ENCODE results near the gene ABHD16A.

Gene ABHD16A

GRCh38 chr6:31702819-31703716 is at the start of gene ABHD16A:
TSS of gene ABHD16A (minus strand) at chr6:31703324. CDS start at chr6:31703281, 43 bp downstream.
- peak; percentile 96 to 97 for DNase-seq (ENCODE audit: low read depth in 2 of 2)

- peak in 1 of 2 experiments; percentile 38 for DNase-seq (ENCODE audit: low read depth in 2 of 2)
Observed at GRCh38 chr6:31752739-31753319, 49.7 kb upstream of the ABHD16A start.

- DNase-seq (ENCODE audit: low read depth in 2 of 2) = no peak
Observed at GRCh38 chr6:31750411-31751022, 47.4 kb upstream of the ABHD16A start.

- no peak for DNase-seq (ENCODE audit: low read depth in 2 of 2)
Observed at GRCh38 chr6:31749301-31750036, 46.3 kb upstream of the ABHD16A start.

- DNase-seq (ENCODE audit: low read depth in 2 of 2) = no peak
Observed at GRCh38 chr6:31744422-31744821, 41.3 kb upstream of the ABHD16A start.

- no peak for DNase-seq (ENCODE audit: low read depth in 2 of 2)
Observed at GRCh38 chr6:31742894-31743293, 39.8 kb upstream of the ABHD16A start.

- no peak for DNase-seq (ENCODE audit: low read depth in 2 of 2)
Observed at GRCh38 chr6:31741815-31742214, 38.7 kb upstream of the ABHD16A start.

GRCh38 chr6:31740397-31741223 is 37.5 kb upstream of the ABHD16A start:
- DNase-seq (ENCODE audit: low read depth in 2 of 2) = no peak

GRCh38 chr6:31739639-31740396 is 36.7 kb upstream of the ABHD16A start, which contains the start of gene MSH5:
TSS of gene MSH5 (plus strand) at chr6:31740005. CDS start at chr6:31740467, 462 bp downstream.
- DNase-seq (ENCODE audit: low read depth in 2 of 2) = peak; percentile 98

GRCh38 chr6:31737991-31738979 is 35.2 kb upstream of the ABHD16A start:
- peak; percentile 52 for DNase-seq (ENCODE audit: low read depth in 2 of 2)

DNA sequence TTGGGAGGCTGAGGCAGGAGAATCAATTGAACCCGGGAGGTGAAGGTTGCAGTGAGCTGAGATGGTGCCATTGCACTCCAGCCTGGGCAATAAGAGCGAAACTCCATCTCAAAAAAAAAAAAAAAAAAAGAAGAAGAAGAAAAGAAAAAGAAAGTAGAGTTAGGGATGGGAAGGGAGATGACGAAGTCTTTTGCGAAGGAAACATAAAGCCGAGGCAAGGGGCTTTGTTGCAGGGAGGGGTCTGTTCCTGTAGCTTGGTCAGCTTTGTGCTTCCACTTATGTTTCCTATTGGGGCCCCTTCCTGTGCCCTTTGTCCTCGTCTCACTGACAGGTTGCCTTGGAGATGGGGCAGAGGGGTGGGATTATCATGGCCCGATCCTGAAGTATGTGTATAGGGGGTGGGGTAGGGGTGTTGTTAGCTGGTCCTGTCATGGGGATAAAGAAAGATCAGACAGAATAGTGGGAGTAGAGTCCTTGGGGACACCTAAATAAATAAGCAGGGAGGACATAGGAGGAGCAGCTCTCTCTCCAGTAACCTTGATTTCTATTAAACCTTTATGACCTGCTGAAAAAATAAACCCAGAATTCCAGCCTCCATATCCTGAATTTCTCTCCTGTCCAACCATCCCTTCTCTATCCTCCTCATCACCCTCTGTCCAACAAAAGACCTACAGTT is 34.3 kb upstream of the ABHD16A start:
- no peak for DNase-seq (ENCODE audit: low read depth in 2 of 2)

- DNase-seq (ENCODE audit: low read depth in 2 of 2) = no peak
Observed at GRCh38 chr6:31736768-31737314, 33.7 kb upstream of the ABHD16A start.

GRCh38 chr6:31736021-31736767 is 33.1 kb upstream of the ABHD16A start, which contains the start of gene CLIC1:
TSS of gene CLIC1 (minus strand) at chr6:31736530. CDS start at chr6:31736300, 230 bp downstream.
- DNase-seq (ENCODE audit: low read depth in 2 of 2) = peak; percentile 57 to 59

DNA sequence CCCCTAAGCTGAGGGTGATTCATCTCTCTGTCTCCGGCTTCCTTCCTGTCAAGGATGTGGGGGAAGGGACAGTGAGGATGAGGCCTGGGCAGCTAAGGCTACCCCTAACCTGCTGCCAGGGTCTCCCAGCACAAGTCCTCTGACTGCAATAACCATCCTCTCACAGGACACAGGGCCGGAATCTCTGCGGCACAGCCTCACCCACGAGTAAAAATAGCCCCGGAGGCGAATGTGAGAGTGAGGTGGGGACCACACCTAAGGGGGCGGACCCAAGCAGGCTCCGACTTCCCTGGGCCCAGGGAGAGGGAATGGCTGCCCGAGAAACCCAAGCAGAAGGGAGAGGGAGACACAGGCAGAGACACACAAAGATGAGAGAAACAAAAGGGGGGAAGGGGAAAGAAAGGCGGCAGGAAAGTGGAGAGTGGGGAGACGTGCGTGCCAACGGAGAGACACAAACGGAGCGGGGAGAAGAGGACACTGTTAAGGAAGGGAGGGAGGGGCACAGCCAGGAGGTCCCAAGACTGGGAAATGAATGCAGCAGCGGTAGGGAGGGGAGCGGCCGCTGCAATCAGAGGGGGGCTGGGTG is 31.8 kb upstream of the ABHD16A start:
- peak in 1 of 2 experiments; percentile 30 for DNase-seq (ENCODE audit: low read depth in 2 of 2)

GRCh38 chr6:31734247-31734820 is 31.2 kb upstream of the ABHD16A start:
- no peak for DNase-seq (ENCODE audit: low read depth in 2 of 2)

- no peak for DNase-seq (ENCODE audit: low read depth in 2 of 2)
Observed at GRCh38 chr6:31733734-31734133, 30.6 kb upstream of the ABHD16A start.

Data from fibroblast of skin of left quadriceps (primary cell).